Left renal cortex interstitium (tissue), 4 donors: Measurements from ENCODE around the gene VPS26A. TPM values are rescaled to one million over a fixed set of nuclear protein-coding genes. Genes with fewer than 3 reads are reported as not detected.
"Not testable (repeated sequence)": the region's sequence is repeated elsewhere in the genome, so short reads cannot be mapped to it uniquely, and the experiment has no call there.

ENCODE experiments used
- DNase-seq, 4 donors: peaks; one replicate each; pipeline ENCODE4 v3.0.0-alpha.2; 2013; ENCODE audit warnings: low read depth in 4 of 4, low spot score in 2 of 4, missing footprints in 1 of 4
- polyA plus RNA-seq, 4 donors: library from polyadenylated mRNA; unstranded; fragments of 120-200 nt; gene quantifications; one replicate each; pipeline ENCODE4 v1.2.1, GENCODE V29; 2013; ENCODE audit not compliant: insufficient read length in 4 of 4

VPS26A gene
- polyA plus RNA-seq, 4 donors, result 73.0 to 89.5 (median 80.6) TPM

GRCh38 chr10:69172241-69172982 lies 48.4 kb downstream of the VPS26A start:
- DNase-seq, result no peak

- DNase-seq, result not testable (repeated sequence)
Measured at GRCh38 chr10:69175326-69175725, 51.3 kb downstream of the VPS26A start.

- no peak for DNase-seq
Measured at GRCh38 chr10:69176823-69177222, 52.8 kb downstream of the VPS26A start.

- no peak for DNase-seq
Measured at GRCh38 chr10:69179089-69179742, 55.2 kb downstream of the VPS26A start.

GRCh38 chr10:69179743-69180524 lies 56.0 kb downstream of the VPS26A start, which contains the start of gene SUPV3L1:
SUPV3L1 (plus strand) TSS chr10:69180234; CDS start chr10:69180292, 58 bp downstream.
- peak; percentile 92 to 99 (median 96) for DNase-seq

- DNase-seq, result no peak
Measured at GRCh38 chr10:69180525-69181204, 56.7 kb downstream of the VPS26A start.

- DNase-seq, result no peak
Measured at GRCh38 chr10:69181433-69181832, 57.5 kb downstream of the VPS26A start.

- no peak for DNase-seq
Measured at GRCh38 chr10:69182005-69182404, 58.0 kb downstream of the VPS26A start.

GRCh38 chr10:69186524-69186923 lies 62.5 kb downstream of the VPS26A start:
- no peak for DNase-seq

GRCh38 chr10:69201045-69201444 lies 77.1 kb downstream of the VPS26A start:
- no peak for DNase-seq

- no peak for DNase-seq
Measured at GRCh38 chr10:69202332-69202731, 78.4 kb downstream of the VPS26A start.

GRCh38 chr10:69208761-69209160 lies 84.8 kb downstream of the VPS26A start:
- DNase-seq, result no peak

- no peak for DNase-seq
Measured at GRCh38 chr10:69209787-69210484, 86.0 kb downstream of the VPS26A start.

- DNase-seq, result no peak
Measured at GRCh38 chr10:69211104-69211503, 87.1 kb downstream of the VPS26A start.

- no peak for DNase-seq
Measured at GRCh38 chr10:69211524-69211923, 87.5 kb downstream of the VPS26A start.

GRCh38 chr10:69213591-69214311 lies 89.8 kb downstream of the VPS26A start:
- DNase-seq, result no peak

- DNase-seq, result no peak
Measured at GRCh38 chr10:69214666-69215131, 90.7 kb downstream of the VPS26A start.

GRCh38 chr10:69215405-69216171 lies 91.6 kb downstream of the VPS26A start:
- DNase-seq, result no peak
